NCI-H69 (cell line): ENCODE measurements around the gene SPAG9.

Experiments used
- DNase-seq: peaks from one replicate; lab custom pipeline; 2025; lab: John Stamatoyannopoulos, UW

The SPAG9 gene

DNA sequence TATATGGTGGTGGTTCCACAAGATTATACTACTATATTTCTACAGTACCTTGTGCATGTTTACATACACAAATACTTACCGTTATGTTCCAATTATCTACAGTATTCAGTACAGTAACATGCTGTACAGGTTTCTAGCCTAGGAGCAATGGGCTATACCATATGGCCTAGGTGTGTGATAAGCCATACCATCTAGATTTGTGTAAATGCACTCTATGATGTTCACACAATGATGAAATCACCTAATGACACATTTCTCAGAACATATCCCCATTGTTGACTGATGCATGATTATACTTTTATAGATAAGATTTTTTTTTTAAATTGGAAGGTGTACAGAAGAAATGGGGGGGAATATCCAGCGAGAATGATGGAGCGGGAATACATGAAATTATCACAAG is 131.5 kb downstream of the SPAG9 start:
- DNase-seq = no peak

DNA sequence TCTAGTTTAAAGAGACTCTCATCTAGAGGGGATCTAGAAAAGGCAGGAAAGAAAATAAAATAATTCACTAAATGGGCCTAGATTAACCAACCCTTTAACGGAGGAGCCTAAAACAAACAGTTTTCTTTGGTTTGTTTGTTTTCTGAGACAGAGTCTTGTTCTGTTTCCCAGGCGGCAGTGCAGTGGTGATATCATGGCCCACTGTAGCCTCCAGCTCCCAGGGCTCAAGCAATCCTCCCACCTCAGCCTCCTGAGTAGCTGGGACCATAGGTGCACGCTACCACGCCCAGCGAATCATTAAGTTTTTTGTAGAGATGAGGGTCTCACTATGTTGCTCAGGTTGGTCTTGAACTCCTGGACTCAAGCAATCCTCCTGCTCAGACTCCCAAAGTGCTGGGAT is 132.2 kb downstream of the SPAG9 start:
- DNase-seq = no peak

DNA sequence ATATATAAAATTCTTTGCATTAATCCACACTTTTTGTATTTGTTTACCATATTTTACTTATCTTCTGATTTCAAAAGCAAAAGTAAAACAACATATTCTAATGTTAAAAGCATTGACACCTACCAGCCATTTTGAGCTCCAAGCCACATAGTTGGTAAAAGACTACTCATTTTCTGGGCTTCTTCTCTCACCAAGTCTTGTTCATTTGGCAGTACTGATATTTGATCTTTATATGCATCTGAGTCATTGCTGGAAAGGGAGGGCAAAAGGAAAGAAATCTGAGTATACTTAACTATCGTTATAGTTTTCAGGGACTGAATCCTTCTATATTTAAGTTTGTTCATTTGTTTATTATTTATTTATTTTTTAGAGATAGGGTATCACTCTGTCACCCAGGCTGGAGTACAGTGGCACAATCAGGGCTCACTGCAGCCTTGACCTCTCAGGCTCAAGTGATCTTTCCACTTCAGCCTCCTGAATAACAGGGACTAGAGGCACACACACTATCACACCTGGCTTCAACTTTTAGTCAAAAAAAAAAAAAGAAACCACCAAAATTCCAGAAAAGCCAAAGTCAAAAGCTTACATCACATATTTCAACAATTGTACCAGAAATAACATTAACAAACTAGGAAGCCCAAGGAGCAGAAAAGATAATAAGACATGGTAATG is 133.5 kb downstream of the SPAG9 start:
- DNase-seq = no peak

DNA sequence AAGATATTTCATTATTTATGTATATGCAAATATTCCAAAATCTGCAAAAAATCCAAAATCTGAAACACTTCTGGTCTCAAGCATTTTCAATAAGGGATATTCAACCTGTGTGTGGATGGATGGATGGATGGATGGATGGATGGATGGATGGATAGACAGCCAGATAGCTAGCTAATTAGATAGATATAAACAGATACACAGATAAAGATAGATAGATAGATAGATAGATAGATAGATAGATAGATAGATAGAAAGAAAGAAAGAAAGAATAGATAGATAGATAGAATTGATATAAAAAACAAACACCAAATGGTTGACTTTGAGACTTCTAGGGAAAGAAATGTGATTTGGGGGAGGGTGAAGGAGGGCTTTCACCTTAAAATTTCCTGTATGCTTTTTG is 139.4 kb downstream of the SPAG9 start:
- DNase-seq = no peak

DNA sequence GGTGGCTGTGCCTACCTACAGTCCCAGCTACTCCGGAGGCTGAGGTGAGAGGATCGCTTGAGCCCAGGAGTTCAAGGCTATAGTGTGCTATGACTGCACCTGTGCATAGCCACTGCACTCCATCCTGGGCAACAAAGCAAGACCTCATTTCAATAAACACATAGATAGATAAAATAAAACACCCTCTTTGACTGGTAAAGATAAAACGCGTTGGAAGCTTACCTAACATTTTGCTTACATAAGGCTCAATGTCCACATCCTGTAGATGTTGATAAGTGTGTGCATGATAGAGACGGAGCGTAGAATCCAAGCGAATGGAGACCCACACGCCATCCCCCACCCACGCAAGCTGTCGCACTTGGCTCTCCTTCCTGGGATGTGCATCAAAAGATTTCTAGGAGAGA is 141.1 kb downstream of the SPAG9 start:
- DNase-seq = no peak

DNA sequence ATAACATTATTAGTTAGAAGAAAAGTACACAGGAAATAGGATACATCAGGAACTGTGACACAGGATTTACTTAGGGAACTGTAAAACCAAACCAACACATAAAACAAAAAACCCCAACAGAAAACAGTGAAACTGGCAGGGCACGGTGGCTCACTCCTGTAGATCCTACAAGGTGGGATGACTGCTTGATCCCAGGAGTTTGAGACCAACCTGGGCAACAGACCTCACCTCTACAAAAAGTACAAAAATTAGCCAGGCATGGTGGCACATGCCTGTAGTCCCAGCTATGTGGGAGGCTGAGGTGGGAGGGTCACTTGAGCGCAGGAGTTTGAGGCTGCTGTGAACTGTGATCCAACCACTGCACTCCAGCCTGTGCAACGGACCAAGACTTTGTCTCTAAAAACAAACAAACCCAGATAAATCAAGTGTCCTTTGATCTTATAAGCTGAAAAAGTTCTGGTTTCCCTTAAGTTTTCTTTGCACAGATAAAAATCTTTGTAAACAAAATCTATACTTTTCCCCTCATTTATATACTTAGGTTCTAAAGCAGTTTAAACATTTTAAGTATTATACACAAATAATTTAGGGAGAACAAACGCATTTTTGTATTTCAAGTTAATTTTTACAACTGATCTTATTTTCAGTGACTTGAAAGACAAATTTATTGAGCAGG is 143.0 kb downstream of the SPAG9 start:
- DNase-seq = no peak

DNA sequence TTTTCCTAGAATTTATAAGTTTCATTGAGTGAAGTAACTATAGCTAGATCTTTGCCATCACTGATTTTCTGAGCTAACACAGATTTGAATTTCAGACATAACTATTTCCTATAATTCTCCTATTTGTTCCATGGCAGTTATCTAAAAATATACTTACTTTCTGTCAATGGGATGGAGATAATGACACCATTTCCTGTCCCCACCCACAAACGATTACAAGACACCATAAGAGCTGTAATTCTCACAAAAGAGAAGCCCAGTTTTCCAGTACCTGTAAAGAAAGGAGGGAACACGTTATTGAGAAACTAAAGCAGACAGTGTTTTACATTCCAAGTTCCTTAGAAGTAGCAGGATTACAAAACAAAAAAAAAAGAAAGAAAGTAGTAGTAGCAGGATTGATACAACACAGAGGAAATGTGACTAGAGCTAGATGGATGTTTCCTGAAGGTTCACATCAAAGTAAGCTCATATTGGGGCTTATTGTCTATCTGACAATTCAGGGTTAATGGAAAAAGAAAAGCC is 143.7 kb downstream of the SPAG9 start:
- no peak for DNase-seq

DNA sequence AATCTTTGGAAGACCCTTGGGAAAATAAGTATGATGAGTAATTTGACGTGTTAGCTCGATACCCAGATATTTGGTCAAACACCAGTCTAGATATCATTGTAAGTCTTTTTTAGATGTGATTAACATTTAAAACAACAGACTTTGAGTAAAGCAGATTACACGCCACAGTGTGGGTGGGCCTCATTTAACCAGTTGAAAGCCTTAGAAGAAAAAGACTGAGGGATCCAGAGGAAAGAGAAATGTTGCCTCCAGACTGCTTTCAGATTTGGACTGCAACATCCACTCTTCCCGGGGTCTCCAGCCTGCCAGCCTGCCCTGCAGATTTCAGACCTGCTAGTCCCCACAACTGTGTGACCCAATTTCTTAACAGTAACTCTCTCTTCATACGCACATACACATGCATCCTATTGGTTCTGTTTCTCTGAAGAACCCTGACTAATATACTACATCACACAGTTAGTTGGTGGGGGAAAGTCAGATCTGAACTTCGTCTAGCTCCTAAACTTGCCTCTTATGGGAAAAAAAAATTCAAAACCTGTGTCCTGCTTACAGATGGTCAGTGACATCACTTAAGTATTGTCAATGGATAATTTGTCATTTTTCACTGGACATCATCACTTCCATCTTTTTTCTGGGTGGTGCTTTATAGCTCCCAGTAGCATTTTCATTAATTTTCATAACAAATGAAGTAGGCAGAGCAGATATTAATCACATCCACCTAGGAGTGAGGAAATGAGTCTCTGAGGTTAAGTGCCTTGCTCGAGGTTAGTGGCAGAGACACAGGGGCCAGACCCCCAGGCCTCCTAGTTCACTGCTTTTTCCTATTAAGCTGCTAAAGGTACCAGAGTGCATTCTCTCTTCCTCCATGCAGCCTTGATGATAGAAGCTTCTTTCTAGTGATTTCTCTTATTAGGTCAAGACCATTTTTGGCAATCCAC is 146.8 kb downstream of the SPAG9 start:
- no peak for DNase-seq

DNA sequence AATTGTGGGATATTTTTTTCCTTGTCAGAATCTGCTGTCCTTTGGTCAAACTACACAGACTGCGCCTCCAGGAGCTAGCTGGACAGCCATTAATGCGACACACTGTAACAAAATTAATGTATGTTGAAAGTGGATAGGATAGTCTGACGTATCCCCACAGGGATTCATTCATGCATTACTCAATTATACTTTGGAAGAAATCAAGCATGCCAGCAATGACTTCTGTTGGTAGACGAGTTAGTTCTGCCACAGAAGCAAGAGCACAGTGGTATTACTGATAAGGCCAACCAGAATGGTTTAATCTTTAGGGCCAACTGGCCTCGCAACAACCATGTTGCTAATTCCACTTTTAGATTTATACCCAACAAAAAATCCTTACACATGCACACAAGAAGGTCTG is 148.1 kb downstream of the SPAG9 start:
- peak; percentile 40 for DNase-seq

DNA sequence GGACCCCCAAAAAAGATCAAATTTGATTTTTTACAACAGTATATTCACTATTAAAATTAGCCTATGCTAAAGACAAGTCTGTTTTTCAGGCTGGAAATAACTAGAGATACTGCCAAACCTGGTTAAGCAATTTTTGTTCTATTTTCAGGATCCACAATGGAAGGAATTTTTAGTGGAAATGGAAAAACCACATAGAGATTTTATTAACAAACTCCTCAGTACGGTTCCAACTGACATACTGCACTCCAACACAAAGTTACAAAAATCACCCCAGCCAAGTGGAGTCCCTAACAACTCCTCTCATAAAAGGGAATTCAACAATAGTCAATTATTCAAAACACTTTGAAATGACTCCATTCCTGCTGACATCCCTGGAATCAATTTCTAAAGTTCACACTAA is 152.9 kb downstream of the SPAG9 start:
- no peak for DNase-seq

DNA sequence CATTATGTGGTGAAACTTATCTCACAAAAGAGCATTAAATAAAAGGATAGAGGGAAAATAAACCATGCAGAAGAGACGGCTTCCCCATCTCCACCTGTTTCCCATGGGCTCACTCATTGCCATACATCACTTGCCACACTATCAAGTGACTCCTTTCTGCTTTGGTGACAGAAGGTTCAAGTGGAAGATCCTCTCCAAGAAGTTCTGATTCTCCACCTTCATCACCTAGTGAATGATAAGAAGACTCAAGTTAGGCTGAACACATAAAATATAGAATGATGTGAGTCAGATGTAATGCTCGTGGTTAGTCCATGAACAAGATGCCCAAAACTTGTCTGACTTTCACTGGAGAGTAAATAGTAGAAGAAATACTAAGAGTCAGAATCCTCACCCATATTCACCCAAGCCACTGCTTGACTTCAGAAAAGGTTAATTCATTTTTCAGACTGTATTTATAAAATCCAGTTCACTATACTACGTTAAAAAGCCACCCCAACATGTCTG is 154.5 kb downstream of the SPAG9 start:
- DNase-seq = no peak

DNA sequence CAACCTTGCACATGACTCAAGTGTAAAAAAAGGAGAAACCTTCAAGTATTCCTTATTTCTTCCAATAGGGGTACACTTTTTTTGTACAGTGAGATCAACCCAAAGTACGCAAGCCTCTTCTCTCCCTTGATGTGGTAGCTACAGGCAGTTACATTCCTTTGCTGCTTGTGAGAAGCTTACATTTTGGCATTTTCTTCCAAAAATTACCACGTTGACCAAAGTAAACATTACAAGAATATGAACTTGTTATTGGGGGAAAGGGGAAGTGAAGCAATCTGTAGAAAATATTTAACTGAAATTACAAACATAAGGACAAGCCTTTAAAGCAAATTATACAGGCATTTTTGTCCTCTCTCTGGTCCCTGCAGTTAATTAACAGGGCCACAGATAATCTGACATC is 157.5 kb downstream of the SPAG9 start:
- DNase-seq = no peak

DNA sequence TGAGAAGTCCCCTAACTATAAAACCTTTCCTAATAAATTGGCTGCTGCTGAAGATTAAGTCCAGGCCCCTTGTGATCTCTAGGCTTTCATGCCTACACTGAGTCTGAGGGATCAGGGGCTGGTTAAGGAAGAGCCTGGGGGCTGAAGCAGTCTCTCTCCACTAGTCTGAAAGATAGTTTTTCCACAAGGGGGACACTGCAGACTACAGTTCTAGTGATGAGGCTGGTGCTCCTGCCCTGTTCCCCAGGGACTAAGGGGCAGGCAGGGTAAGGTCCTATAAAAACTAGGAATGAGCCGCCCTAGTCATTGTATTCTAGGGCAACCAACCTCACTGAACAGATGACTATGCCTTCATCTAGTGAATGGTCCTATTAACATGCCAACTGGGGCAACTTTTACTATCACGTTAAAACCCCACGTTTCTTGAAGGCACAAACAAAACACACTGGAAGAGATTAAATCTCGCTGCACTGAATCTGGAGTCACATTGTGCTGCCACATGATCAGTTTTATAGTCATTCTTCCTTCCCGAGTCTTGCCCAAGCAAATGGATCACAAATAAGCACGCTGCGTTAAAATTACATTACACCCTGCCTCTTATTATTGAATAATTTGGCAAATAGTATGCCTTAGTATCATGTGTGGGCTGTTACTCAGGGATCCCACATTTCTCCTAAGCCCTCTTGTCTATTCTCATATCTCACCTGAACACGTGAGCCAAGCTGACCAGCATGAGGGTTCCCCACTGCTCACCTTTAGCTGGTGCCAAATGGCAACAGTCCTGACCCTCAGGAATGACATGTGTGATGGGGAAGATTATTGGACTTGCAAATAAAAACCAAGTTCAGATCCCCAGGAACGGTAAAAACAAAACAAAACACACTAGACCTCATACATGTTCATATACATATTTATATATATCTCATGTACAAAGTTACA is 159.1 kb downstream of the SPAG9 start:
- DNase-seq = peak; percentile 19

DNA sequence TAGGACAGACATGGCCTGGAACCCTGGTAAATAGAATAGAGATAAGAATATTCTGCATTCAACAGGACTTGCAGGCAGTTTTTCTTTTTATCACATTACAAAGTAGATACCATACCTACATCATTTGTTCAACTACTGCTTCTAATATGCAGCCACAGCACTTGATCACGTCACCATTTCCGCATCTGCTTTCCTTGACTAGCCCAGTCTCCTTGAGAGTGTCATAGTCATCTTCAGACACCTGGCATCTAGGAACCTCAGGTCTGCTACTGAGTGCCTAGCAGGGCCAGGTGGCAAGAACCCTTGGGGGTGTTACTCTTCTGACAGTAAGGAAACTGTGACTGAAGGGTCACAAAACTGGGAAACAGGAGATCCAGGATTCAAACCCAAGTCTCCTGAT is 161.3 kb downstream of the SPAG9 start:
- no peak for DNase-seq

DNA sequence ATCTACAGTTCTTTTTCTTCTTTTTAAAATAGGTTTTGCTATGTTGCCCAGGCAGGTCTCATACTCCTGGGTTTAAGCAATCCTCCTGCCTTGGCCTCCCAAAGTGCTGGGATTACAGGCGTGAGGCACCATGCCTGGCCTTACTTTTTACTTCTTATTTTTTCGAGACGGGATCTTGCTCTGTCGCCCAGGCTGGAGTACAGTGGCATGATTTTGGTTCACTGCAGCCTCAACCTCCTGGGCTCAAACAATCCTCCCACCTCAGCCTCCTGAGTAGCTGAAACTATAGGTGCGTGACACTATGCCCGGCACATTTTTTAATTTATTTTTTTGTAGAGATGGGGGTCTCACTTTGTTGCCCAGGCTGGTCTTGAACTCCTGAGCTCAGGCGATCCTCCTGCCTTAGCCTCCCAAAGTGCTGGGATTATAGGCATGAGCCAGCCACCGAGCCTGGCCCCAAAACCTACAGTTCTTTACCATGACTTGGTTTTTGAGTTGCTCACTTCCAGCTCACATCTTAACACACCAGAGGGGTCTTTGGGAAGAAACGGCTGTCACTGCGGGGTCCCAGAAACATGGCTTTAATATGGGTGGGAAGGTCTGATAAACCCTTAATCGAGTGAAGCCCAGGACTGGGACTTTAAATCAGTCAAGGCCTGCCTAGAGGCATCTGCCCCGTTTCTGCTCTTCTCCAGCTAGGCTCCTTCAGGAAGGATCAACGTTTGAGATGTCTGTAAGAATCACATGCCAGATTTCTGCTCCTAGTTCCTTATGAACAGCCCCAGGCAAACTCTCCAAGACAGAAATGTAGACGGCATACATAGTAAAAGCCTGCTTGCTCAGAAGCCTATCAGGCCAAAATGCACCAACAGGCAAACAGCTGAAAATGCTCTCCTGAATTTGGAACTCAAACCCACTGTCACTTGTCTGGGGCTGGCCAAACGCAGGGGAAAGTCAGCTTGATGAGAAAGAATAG is 162.8 kb downstream of the SPAG9 start:
- DNase-seq = no peak

DNA sequence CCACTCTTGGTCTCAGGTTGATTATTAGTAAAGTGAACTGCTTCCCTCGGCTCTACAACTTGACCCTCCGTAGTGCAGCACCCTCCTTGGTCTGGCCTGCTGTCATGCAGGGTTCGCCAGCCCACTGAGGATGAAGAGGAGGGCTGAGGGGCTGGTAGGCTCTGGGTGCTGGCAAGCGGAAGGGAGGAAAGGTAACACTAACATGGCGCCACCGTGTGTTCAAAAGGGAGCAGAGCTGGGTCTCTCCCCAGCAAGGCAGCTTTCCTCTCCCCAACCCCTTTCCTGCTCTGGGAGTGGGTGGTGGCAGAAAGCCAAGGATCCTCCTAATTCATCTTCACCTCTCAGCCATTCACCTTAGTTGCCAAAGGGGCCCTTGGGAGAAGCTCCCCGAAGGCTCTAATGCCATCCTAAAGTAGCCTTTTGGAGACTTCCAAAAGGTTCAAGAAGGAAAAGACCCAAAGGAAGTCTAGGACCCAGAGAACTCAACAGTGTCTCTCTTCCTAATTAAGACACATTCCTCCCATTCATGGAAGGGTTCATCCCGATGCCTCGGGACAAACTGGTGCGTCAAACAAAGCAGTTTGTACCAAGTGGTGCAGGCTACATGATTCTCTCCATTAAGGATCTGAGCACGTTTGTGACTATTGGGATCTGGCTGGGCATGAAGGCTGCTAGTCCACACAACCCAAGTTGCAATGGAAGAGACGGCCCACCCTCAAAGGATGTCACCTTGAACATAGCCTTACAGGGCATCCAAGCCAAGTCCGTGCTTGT is 163.7 kb downstream of the SPAG9 start:
- peak; percentile 92 for DNase-seq

DNA sequence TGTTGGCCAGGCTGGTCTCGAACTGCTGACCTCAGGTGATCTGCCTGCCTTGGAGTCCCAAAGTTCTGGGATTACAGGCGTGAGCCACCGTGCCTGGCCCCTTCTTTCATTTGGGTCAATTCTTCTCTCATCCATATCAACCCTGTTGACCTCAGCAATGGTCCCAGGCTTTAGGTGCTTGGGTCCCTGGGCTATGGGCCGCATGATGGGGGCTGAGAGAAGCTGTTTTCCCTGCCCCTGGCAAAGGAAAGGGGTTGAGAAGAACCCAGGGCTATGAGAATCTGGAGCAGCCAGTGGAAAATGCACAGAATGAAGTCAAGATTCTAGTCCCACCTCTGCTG is 164.3 kb downstream of the SPAG9 start:
- no peak for DNase-seq

DNA sequence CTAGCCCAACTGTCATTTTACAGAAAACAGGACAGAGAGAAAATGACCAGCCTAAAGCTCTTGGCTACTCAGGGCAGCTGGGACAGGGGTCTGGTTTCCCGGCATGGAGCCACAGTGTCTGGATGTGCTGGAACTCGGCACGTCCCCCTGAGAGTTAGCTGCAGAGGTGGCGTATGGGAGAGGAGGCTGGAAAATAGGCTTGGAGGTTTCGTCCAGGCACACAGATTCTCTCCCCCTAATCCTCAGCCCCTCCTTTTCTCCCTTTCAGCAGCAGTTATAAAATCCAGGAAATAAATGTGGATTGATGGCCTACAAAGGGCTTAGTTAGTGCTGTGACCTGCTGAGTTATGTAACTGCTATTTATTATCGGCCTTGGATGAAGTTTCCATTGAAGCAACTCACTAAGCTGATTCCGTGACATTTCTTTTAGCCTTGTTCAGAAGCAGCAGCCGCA is 165.0 kb downstream of the SPAG9 start:
- peak; percentile 32 for DNase-seq

DNA sequence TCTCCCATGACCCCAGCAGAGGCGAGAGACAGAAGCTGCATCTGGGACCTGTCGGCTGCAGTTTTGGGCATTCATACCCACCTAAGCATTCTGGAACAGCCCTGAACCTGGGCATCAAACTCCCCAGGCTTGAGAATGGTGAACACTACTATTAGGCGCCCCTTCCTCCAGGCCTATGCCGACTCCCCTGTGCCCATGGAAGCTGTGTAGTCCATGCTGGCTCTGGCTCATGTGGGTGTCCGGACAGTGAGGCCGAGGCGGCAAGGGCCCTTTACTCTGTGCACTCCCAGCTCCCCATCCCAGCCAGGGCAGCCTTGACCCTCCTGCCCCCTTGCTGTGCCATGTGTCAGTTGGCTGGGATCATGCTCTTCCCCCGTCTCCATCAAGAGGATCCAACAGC is 165.5 kb downstream of the SPAG9 start:
- DNase-seq = no peak
